GM12801 (cell line): ENCODE measurements around the gene GDI1.

ENCODE experiments used
- CTCF ChIP-seq: IDR thresholded peaks from one replicate; pipeline ENCODE4 v1.5.1; 2011; ENCODE audit warnings: control low read depth; ENCODE audit not compliant: insufficient read length; ENCODE audit errors: extremely low read depth

GDI1 gene

GRCh38 chrX:154420402-154420756, 16.6 kb upstream of the GDI1 start:
- TF ChIP-seq CTCF = no peak

GRCh38 chrX:154426916-154427770, 9.8 kb upstream of the GDI1 start:
- TF ChIP-seq CTCF = no peak

GRCh38 chrX:154428176-154429171, 8.5 kb upstream of the GDI1 start, which contains the start of gene ATP6AP1:
Gene ATP6AP1 (plus strand): TSS chrX:154428677. CDS start chrX:154428693, 16 bp downstream.
- TF ChIP-seq CTCF = no peak

- no peak for TF ChIP-seq CTCF
These were observed 7.2 kb upstream of the GDI1 start for GRCh38 chrX:154429711-154430110.

DNA sequence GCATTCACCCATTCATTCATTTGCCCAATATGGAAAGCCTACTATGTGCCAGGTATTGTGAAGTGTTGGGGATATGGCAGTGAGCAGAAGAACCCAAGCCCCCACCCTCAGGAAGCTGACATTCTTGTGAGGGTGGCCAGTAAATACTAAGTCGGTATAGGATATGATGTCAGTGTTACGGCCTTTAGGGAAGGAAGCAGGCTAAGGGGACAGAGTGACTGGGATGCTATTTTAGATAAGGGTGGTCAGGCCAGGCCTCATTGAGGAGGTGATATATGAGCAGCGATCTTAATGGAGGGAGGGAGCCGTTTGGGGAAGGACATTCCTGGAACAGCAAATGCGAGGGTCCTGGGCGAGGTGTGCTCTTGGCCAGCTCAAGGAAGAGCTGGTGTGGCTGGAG, 6.5 kb upstream of the GDI1 start:
- no peak for TF ChIP-seq CTCF

DNA sequence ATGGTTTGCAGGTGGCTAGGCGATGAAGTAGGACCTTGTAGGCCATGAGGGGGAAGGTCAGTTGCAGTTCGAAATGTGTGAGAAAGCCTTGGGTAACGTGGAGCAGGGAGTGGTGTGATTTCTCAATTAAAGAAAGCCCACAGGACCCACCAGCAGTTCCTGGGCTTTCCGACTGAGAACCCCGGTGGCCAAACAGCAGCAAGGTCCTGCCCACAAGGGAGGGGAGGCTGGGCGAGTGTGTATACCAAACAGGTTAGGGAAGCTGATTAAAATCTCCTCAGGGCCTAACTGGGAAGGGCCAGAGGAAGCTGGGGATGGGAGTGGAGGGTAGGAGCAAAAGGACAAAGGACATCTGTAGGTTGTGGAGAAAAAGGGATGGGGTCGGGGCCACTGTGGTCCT, 6.0 kb upstream of the GDI1 start:
- no peak for TF ChIP-seq CTCF

DNA sequence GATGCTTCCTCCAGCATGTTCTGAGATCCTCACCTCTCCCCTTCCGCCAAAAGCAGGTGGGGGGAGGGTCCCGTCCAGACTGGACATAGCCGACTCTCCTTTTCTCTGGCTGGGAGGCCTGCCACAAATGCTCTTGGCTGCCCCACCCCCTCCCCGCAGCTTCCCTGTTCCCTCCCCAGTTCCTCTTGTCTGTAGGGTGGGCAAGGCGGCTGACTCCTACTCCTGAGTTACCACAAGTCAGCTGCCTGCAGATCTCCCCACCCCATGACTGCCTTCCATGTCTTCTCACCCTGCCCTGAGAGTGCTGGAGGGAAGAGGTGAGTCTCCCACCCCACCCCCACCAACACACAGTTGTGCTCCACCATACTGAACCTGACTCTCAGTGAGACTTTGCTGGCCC, 5.6 kb upstream of the GDI1 start:
- no peak for TF ChIP-seq CTCF
